HG02642 (cell line): ENCODE data around the gene TLR7.
A peak's percentile ranks its signal among the peaks of the same experiment; 100 is the strongest.

Source experiments
- ATAC-seq: cut with Tn5 transposase; IDR thresholded peaks from one replicate; pipeline ENCODE4 v1.9.1; 2021; ENCODE audit warnings: mild to moderate bottlenecking; ENCODE audit not compliant: unreplicated experiment, poor library complexity

Gene TLR7

GRCh38 chrX:12887767-12888166 lies 20.9 kb downstream of the TLR7 start:
- ATAC-seq, result no peak

GRCh38 chrX:12890467-12890866 lies 23.6 kb downstream of the TLR7 start:
- ATAC-seq, result peak; percentile 60

DNA sequence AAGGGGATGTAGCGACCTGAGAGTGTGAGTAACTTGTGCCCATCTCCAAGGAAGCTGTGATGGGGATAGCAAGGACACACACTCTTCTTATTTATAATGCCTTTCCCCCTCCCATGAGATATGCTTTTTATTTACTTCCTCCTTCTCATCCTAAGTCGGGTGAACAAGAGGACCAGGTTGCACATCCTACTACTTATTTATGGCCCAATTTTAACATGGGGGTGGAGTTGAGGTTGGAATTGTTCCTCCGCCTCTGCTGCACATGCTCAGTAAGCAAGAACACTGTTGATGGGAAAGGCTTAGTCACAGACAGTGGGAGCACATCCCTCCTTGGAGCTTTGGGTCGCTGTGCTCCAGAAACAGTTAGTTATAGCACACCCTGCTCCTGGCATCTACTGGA lies 24.3 kb downstream of the TLR7 start:
- ATAC-seq, result no peak

DNA sequence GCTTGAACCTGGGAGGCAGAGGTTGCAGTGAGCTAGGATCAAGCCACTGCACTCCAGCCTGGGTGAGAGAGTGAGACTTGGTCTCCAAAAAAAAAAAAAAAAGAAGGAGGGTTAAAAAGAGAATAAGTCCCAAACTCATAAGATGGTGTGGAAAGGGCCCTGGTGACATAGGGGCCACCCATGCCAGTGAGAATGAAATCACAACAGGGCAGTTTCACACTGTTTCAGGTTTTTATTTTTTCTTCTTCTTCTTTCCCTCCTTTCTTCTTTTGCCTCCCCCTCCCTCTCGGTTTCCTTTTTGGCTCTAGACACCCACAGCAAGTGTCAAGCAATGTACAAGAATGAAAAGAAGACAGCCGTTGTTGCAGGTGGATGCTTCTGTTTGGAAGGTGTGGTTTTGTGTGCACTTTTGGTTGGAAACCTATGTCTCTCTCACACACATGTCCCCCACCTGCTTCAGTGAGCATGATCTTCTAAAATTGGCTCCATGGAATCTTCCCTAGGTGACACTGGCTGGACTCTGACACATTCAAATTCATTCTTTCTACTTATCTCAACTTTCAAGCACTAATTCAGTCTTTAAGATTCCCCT lies 25.1 kb downstream of the TLR7 start:
- peak; percentile 73 for ATAC-seq

DNA sequence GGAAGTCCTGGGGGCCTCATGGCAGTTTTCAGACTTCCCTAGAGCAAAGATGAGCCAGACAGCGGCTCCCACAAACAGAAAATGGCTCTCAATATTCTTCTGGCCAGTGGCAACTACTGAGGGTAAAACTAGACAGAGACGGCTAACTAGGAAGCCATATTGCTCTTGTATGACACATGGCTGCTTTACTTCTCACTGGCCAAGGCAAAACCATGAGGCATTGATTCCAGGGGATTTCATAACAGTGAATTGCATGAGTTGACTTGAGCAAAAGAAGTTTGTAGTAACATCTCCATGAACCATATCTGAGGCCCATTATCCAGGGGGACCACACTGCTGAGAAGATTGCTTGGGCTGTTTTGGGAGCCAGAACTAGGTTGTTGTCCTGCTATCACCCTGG lies 25.8 kb downstream of the TLR7 start:
- no peak for ATAC-seq

- ATAC-seq, result no peak
These were observed 27.5 kb downstream of the TLR7 start for GRCh38 chrX:12894074-12895030.

DNA sequence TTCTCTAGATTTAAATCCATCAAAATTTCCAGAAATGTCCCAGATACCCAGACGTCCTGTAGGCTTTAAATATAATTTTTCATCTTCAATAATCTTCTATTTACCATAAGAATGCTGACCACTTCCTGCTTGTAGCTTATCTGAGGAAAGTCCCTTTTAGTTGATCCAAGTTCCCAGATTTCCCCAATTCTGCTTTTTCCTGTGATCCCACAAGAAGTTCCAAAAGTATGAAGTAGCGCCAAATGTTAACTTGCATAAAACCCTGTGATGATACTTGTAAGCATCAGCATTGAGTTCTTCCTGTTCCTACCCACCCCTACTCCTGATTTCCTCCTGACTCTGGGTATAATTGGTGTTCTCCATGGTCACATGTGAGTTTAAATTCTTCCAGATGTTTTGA lies 29.0 kb downstream of the TLR7 start:
- ATAC-seq, result no peak

DNA sequence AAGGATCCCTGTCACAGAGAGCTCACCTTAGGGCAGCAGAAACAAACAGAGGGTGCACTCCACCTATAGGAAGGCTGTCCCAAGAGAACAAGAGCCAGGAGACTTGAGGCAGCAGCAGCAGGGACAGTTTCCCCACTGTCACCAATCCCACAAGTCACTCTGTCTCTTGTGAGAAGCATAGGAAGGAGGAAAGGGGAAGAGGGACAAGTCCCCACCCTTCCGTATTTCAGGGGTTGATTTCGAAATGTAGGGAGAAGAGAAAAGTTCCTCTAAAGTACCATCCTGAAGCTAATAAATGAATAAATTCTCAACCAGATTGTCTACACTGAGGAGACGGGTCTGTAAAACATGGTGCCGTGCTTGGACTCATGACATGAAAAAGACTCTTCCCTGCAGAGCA lies 30.1 kb downstream of the TLR7 start:
- no peak for ATAC-seq

DNA sequence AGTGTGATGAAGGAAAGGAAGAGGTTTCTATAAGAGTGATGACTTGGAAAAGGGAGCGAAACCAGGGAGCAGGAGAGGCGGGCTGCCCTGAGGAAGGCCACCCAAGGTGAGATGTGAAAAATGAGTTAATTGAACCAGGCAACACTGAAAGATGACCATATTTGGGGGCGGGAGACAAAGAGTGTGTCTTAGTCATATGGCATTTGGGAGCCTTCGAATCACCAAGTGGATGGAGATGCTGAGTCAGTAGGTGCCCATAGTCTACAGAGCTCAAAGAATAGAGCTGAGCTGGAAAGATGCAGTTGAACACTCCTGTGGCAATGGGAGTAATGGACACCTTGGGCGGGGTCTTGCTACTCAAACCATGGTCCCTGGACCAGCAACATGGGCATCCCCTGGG lies 31.2 kb downstream of the TLR7 start:
- ATAC-seq, result no peak

- no peak for ATAC-seq
These were observed 32.6 kb downstream of the TLR7 start for GRCh38 chrX:12899506-12899905.

DNA sequence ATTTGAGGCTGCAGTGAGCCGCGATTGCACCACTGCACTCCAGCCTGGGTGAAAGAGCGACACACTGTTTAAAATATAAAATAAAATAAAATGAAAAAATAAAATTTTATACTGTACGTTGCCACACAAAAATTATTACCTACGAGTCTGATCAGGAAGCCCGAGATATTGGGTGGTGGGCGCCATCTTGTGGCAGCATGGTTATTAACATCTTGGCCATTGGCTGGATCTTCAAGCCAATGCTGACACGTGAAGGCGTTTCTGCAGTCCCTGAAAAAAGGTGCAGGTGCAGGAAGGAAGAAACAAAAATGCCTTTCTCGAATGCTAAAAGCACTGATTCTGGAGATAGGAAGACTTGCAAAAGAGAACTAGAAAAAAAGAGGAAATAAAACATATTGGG lies 34.6 kb downstream of the TLR7 start:
- ATAC-seq, result no peak

DNA sequence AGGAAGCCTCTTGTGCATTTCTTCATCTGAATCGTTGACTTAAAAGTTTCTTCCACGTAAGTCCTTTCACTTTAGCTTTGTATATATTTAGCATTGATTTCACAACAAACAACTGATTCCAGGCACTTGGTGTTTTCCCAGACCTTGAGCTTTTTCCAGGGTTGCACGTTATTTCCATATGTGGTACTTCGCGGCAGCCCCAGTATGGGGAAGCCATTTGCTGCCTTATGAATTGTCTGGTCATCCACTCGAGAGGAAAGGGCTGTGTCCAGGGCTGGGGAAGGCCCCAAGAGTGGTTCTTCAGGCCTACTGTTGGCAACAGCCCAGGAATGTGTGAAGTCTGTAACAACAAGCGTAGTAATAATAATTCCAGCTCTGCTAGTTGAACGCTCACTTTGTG lies 36.8 kb downstream of the TLR7 start:
- ATAC-seq, result no peak

GRCh38 chrX:12906046-12906761 lies 39.3 kb downstream of the TLR7 start, which contains the start of gene TLR8:
TSS of gene TLR8 (plus strand) at chrX:12906620. CDS start at chrX:12906707, 87 bp downstream.
- no peak for ATAC-seq

DNA sequence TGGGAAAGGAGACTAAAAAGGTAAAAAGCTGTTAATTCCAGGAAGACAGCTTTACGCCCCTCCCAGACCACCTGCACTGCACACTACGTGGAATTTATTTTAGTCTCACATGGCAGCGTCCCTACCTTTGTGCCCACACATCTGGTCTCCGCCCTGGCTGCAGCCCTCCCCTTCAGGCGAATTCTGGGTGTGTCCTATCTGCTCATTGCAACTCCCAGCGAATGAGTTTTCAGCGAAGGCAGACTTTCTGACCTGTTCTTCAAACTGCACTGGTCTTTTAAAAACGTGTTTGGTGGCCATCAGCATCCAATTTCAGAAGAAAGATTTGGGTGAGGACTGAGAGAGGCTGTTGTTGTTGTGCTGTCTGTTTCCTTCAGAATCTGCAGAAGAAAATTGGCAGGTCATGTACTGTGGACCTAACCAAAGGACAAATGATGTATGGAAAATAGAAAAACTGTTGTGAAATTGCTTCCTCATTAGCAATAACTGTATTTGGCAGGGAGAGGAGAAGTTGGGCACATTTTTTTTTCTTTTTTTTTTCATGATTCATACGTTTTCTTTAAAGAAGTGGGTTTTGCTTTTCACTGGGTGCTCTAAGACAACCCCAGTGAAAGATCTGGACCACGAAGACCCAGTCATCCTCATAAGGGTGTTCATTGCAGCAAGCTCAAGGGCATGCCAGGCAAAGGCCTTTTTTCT lies 43.7 kb downstream of the TLR7 start:
- no peak for ATAC-seq

DNA sequence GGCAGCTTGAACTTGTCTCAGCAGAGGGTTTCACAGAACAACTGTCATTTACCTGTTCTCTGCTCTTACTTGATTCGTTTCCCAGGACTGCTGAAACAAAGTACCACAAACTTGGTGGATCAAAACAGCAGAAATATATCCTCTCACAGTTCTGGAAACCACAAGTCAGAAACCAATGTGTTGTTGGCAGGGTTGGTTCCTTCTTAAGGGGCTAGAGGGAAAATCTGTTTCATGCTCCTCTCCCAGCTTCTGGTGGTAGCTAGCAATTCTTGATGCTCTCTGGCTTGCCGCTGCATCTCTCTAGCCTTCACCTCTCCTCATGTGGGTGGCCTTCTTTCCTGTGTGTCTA lies 44.2 kb downstream of the TLR7 start:
- no peak for ATAC-seq

- ATAC-seq, result no peak
These were observed 46.1 kb downstream of the TLR7 start for GRCh38 chrX:12912791-12913482.

GRCh38 chrX:12917753-12918152 lies 50.9 kb downstream of the TLR7 start:
- no peak for ATAC-seq

GRCh38 chrX:12919051-12919450 lies 52.2 kb downstream of the TLR7 start:
- no peak for ATAC-seq

DNA sequence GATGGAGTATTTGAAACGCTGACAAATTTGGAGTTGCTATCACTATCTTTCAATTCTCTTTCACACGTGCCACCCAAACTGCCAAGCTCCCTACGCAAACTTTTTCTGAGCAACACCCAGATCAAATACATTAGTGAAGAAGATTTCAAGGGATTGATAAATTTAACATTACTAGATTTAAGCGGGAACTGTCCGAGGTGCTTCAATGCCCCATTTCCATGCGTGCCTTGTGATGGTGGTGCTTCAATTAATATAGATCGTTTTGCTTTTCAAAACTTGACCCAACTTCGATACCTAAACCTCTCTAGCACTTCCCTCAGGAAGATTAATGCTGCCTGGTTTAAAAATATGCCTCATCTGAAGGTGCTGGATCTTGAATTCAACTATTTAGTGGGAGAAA lies 52.7 kb downstream of the TLR7 start:
- ATAC-seq, result no peak

GRCh38 chrX:12920990-12921389 lies 54.1 kb downstream of the TLR7 start:
- no peak for ATAC-seq
